ENCODE data around the gene CMKLR1.

The CMKLR1 gene

DNA sequence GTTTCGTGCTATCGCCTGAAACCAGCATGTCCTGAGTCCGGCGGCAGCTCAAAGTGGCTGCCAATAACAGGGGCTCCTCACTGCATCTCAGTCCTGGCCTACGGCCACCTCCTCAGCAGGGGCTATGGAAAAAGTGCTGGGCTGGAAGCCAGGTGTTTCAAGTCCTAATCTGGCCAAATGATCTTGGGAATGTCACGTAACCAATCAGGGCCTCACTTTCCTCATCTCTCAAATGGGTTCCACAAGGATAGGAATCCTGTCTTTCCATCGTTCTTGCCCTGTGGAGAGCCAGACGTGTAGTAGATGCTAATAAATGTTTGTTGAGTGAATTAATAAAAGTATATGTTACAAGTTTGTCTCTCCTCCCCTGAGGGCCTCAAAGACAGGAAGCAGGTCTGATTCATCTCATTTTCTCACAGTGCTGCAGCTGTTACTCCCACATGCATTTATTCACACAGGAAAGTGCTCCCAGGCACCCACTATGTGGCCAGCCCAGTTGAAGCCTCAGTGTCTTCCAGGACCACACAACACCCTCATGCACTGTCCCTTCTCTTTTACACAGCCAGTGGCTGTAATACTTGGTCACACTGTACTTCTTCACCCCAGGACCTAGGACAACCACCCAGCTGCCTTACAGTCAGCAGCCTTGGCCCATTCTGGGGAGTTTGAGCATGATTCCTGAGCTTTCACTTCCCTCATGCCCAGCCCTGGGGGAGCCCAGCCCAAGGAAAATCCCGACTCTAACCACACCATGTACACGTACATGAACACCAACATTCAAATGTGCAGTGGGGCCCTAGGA, 5.0 kb downstream of the CMKLR1 start:
- DNase-seq = no peak

- DNase-seq = no peak
These were observed 6.2 kb downstream of the CMKLR1 start for GRCh38 chr12:108332791-108333382.

- DNase-seq = no peak
These were observed 10.7 kb downstream of the CMKLR1 start for GRCh38 chr12:108328420-108328819.

DNA sequence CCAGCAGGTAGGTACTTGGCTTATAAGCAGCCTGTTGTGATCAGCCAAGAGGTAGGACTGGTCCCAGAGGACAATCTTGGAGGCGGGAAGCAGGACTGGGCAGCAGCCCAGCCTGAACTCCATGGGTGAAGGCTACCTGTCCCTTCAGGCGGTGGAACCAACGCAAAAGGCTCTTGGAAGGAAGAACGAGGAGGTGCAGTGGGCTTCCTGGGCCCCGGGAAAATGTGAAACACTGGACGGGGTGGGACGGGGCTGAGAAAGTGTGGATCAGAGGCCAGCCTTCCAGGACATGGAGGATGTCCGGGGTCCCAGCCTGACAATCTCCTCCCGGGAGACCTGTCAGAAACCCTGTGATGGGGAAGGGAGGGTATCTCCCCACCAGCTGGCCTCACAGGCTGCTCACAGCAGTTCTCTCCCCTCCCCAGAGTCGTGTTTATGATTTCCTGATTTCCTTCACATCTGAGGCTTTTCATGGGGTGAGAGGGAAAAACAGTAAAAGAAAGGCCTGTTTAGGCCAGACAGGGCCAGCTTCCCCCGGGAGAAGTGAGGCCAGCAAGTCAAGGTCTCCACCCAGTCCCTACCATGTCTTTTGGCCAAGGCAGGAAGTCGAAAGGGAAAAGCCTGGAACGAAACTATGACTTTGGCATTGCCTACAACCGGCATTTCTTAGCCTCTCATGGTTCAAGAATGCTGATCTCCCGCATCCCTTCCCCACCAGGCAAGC, 11.3 kb downstream of the CMKLR1 start:
- DNase-seq = no peak

- DNase-seq = no peak
These were observed 12.8 kb downstream of the CMKLR1 start for GRCh38 chr12:108326254-108326750.

GRCh38 chr12:108325549-108325948, 13.6 kb downstream of the CMKLR1 start:
- DNase-seq = no peak

DNA sequence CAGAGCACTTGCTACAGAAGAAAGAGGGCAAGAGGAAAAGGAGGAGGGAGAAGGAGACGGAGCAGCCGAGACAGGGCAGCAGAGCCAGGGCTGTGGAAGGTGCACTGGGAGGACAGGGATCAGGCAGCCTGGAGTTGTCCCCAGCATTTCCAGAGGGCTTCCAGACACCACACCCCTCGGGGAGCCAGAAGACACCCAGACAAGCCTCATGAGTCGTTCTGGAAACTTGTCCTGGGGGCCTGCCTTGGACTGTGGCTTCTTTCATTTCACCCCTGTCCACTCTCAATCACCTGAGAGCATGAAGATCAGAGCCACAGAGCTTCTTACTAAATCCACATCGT, 14.1 kb downstream of the CMKLR1 start:
- DNase-seq = no peak

DNA sequence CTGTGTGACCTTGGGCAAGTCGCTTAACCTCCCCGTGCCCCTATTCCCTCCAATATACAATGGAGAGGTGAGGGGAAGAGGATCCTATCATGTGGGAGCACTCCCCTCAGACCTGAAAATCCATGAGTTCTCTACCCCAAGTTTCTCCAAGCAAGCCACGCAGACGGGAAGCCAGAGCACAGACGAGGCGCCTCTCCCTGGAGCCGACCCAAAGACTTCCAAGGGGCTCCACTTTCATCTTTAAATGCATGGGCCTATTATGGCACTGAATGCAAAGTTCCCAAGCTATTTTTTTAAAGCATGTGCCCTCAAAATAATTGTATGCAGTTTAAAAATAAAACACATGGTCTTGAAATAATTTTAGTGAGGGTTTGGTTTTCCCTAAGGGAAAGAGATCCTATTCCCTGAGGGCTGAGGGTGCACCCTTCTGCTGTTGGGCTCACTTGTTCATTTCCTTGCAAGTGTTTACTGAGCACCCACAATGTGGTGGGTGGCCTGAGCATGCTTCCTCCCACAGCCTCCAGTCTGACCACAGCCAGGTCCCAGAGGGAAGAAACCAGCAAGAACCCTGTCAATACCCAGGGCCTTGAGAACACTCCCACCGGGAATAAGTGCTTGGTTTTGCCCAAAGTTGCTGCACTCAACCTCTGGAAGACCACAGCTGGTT, 14.6 kb downstream of the CMKLR1 start:
- no peak for DNase-seq

- no peak for DNase-seq
These were observed 15.5 kb downstream of the CMKLR1 start for GRCh38 chr12:108323581-108323980.

DNA sequence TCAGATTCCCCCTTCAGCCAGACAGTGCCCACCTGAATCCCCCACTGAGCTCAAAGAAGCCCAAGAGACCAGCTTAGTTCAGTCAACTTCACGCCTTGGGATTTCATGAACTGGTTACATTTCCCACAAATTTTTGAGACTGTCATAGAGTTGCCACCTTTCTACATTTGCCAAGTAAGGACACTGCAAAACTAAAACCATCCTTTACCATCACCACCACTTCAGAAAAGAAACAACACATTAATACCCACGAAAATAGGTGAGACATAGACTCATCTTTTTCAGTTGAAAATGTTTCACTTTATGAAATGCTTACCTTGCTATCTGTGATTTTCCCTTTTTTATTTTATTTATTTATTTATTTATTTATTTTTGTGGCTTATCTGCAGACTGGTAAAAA, 16.1 kb downstream of the CMKLR1 start:
- no peak for DNase-seq

GRCh38 chr12:108321688-108322087, 17.4 kb downstream of the CMKLR1 start:
- no peak for DNase-seq

GRCh38 chr12:108320507-108321293, 18.4 kb downstream of the CMKLR1 start:
- no peak for DNase-seq

DNA sequence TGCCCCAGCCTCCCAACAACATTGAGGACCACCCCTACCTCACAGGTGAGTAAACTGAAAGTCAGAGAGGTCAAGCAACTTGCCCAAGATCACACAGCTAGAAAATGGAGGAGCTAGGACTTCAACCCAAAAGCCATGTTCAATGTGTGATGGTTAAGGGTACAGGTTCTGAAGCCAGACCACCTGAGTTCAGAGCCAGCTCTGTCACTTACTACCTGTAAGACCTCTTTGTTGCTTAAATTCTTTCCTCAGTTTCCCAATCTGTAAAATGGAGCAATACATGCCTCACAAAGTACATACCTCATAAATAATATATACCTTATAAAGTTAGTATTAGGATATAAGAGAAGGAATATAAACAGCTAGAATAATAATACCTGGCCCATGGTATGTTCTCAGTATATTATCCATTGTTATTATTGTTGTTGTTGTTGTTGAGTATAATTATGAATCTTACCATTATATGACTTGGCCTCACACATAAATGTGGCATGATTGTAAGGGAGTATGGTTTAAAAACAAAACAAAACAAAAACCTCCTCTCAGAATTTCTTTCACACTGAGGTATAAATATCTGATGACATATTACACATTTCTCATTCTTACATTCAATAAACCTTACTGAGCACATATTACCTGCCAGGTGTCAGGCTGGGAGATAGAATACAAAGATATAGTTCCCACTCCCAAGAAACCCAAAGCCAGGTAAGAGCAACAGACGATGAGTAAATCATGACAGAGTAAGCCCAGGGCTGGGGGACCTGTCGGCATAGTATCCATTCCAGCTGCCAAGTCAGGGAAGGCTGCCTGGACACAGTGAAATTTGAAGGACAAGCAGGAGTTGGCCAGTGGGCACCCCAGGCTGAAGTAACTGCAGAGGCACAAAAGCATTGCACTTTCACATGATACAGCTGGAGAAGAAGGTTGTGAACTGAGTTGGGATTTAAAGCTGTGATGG, 19.6 kb downstream of the CMKLR1 start:
- no peak for DNase-seq

DNA sequence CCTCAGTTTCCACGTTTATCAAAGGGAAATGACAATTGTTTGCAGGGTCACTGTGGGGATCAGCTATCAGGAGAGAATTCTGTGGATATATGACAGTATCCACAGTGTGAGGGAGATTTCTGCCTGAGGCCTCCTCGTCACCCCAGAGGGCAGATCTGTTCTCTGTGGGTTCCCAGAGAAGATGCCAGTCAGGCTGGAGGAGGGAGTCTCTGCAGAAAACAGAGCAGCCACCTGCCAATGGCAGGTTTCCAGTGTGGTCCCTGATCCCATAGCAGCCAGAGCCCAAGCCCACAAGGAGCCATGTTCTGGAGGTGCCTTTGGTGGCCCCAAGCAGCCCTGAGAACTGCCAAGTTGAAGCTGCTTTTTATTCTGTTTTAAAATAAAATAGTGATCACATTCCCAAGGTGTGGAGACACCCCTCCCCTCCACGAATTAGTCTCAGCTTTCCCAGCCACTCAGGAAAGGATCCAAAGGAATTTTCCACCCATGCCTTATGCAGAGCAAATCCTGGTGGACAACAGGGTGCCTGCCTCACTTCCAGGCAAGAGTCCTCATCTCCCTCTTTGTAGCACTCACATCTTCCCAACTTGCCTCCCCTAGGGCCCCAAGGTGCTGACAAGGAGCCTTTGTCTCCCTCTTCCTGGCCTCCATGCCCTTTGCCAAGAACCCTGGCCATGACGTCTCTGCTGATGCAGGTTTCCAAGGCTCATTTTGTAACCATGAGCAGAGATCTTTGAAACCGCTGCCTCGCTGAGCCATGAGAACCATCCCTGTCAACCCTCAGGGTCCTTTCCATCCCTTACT, 20.4 kb downstream of the CMKLR1 start:
- no peak for DNase-seq

DNA sequence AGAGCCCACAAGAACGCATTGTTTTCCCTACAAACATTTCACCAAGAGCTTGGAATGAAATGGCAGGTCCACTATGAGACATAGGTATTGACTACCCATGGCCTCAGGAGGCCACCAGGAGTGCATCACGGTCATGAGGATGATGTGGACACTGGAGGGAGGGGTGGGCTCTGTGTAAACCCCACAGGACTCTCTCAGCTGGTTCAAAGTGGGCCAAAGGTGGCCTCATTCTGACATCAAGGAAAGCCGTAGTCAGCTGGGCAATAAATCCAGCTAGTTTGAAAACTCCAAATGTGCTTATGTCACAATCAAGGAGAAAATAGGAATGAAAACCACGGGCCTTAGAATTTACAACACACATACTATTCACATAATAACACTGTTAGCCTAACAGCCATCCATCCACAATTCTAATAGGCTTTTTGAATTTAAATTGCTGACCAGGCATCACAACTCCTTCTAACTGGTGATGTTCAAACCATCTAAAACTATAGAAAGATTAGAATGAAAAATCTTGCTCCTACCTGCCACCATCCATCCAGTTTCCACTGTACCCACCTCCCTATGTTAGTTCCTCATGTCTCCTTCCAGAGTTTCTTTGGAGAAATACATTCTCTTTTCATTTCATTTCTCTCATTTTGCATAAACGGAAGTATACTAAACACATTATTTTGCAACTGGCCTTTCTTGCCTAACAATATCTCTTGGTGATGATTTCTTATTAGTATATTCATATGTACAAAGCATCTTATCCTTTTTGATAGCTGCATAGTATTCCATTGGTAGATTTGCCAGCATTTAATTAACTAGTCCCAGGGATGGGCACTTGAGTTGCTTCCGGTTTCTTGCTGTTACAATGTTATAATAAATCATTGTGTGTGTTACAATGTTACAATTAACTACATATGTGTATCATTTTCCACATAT, 21.5 kb downstream of the CMKLR1 start:
- no peak for DNase-seq

DNA sequence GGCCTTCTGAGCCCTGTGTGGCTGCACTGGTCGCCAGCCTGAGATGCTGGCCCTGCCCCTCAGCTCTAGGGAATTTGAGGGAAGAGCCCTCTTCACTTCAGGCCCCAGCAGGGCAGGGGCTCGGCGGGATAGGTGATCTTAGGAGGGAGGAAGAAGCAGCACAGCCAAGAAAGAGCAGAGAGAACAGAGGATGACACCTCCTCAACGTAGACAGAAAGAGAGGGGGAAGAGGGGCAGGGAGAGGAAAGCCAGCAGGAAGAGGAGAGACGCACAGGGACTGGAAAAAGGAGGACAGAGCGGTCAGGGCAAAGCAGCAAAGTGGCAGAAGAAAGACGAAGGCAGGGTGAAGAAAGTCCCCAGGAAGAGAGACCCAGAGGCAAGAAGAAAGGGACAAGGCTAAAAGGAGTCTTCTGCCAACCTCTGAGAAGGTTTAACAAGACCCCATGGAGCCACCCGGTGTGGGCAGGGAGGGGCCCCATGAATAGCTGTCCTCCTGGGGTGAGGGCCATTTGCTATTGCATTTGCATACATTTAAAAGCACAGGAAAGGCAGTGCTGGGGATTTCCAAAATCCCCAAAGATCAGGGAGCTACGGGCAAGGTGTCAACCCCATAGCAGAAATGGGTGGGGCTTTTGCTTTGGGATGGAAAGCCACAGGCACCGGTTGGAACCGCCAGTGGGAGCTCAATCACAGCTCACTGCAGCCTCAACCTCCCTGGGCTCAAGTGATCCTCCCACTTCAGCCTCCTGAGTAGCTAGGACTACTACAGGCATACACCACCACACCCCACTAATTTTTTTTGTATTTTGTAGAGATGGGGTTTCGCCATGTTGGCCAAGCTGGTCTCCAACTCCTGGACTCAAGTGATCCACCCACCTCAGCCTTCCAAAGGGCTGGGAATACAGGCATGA, 22.7 kb downstream of the CMKLR1 start:
- DNase-seq = no peak

DNA sequence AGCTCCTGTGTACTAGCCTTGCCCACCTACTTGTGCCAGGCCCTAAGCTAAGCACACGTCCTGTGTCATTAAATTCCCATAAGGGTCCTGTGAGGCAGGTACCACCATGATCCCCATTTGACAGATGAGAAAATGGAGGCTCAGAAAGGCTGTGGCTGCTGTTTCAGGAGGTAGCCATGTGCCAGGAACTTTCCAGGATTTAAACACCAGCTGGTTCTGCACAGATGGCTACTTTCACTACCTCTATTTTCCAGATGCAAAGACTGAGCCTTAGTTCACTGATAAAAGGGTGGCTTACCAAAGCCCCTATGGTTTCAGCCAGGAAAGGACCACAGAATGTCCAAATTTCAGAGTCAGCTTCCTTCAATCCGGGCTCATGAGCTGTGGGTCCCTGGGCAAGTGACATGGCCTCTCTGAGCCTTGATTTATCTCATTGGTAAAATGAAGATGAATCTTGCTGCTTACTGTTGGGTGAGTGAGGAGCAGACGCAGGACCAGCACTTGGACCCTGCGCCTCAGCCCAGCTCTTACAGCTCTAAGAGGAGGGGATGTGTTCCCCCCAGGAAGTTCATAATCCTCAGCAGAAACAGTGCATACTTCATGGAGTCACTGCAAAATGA, 23.5 kb downstream of the CMKLR1 start:
- no peak for DNase-seq
